A673 (cell line): ENCODE measurements around the gene MOV10. TPM values are rescaled to one million over a fixed set of nuclear protein-coding genes. Genes with fewer than 3 reads are reported as not detected.

ENCODE experiments used
- BruUV-seq: library from RNA; stranded (reverse); fragments of 400-500 nt; replicated peaks from 2 replicates; lab custom pipeline; 2021; lab: Mats Ljungman, UMichigan
- CTCF ChIA-PET: fragments of 300-600 bp; sonication (Branson Sonifier 250); formaldehyde crosslinking; loops from one replicate; lab custom pipeline; 2022; ENCODE audit warnings: antibody characterized with exemption; lab: Charles Lee
- POLR2A ChIA-PET: fragments of 300-600 bp; sonication (Branson Sonifier 250); formaldehyde crosslinking; loops from one replicate; lab custom pipeline; 2022; ENCODE audit warnings: antibody characterized with exemption; ENCODE audit not compliant: low non-redundant PET; lab: Charles Lee
- DNase-seq: peaks from one replicate; pipeline ENCODE4 v3.0.0-alpha.2; 2015; ENCODE audit warnings: low spot score
- H3K27ac ChIP-seq: fragments of 200-600 bp; sonication (generic); 2 replicates; pipeline ENCODE4 v1.5.1; 2016; ENCODE audit warnings: mixed run types, low read depth, mild to moderate bottlenecking, mixed read lengths, antibody characterized with exemption, low read length; ENCODE audit not compliant: poor library complexity, severe bottlenecking
- H3K27me3 ChIP-seq: fragments of 200-600 bp; sonication (generic); replicated peaks from 2 replicates; pipeline ENCODE4 v1.6.1; 2017; ENCODE audit warnings: mixed run types, low read depth, mild to moderate bottlenecking, mixed read lengths, antibody characterized with exemption, low read length; ENCODE audit not compliant: insufficient read depth, poor library complexity
- H3K36me3 ChIP-seq: fragments of 200-600 bp; sonication (generic); 2 replicates; pipeline ENCODE4 v1.6.1; 2016; ENCODE audit warnings: mixed run types, mild to moderate bottlenecking, mixed read lengths, antibody characterized with exemption, low read length; ENCODE audit not compliant: insufficient read depth, poor library complexity, severe bottlenecking
- H3K4me1 ChIP-seq: fragments of 200-600 bp; sonication (generic); 2 replicates; pipeline ENCODE4 v1.6.1; 2017; ENCODE audit warnings: mixed run types, mild to moderate bottlenecking, mixed read lengths, antibody characterized with exemption, low read length; ENCODE audit not compliant: insufficient read depth, poor library complexity, severe bottlenecking
- H3K4me3 ChIP-seq: fragments of 200-600 bp; sonication (generic); 2 replicates; pipeline ENCODE4 v1.5.1; 2016; ENCODE audit warnings: low read depth, mixed run types, mild to moderate bottlenecking, mixed read lengths, low read length; ENCODE audit not compliant: poor library complexity, severe bottlenecking
- H3K9me3 ChIP-seq: fragments of 200-600 bp; sonication (generic); 2 replicates; pipeline ENCODE4 v1.6.1; 2016; ENCODE audit warnings: mixed run types, low read depth, mild to moderate bottlenecking, mixed read lengths, antibody characterized with exemption, low read length; ENCODE audit not compliant: poor library complexity, severe bottlenecking
- EZH2 ChIP-seq: fragments of 200-600 bp; sonication (generic); IDR thresholded peaks from 2 replicates; pipeline ENCODE4 v1.6.1; 2017; ENCODE audit warnings: borderline replicate concordance, low read depth, mild to moderate bottlenecking, mixed read lengths, antibody characterized with exemption, low read length; ENCODE audit not compliant: poor library complexity, severe bottlenecking
- intact Hi-C: fragments of 100-400 bp; cut with micrococcal nuclease; formaldehyde crosslinking; loops from one replicate; pipeline ENCODE4 v1.10.0; 2022; ENCODE audit not compliant: unreplicated experiment
- total RNA-seq: library from RNA; stranded (reverse); gene quantifications from 2 replicates; pipeline ENCODE4 v1.2.3, GENCODE V29; 2021
- TF ChIP-seq, protein P1 (sequence below): fragments of 300-800, 200-600 bp; sonication (generic); conservative IDR thresholded peaks from 2 replicates; pipeline ENCODE4 v1.5.1; 2017; ENCODE audit warnings: low read depth, mild to moderate bottlenecking, antibody characterized with exemption, low read length, moderate library complexity, mixed read lengths

Gene MOV10
- total RNA-seq, 1 experiment from 2014 or later: 87.1 TPM

DNA sequence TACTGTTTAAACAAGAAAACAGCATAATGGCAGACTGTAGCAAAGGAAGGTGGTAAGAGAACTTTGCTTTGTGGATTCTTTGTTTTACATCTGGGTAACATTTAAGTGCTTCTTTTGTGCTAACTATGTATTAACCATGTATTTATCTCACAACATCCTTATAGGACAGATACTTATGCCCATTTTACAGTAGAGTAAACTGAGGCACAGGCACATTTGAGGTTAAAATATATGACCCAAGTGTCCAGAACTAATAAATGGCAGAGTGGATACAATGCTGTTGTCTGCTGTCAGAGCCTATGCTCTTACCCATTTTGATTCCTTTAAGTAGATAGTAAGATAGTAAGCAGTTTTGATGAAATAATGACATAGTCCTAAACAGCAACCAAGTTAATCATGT is 47.6 kb upstream of the MOV10 start:
- Histone ChIP-seq H3K27ac (no peak overlapping the region), H3K9me3 (no peaks in the 10 kb centered on the region), H3K4me1 (peaks cover 17% of the 10 kb centered on the region), H3K4me3 (no peak overlapping the region), H3K36me3 (no peaks in the 10 kb centered on the region), H3K27me3 (no peaks in the 10 kb centered on the region)
- ChIA-PET CTCF (no interaction called here), POLR2A (no interaction called here)
- BruUV-seq: no TSS peak
- DNase-seq: no peak
- intact Hi-C loops: loop anchor here (10.0 kb wide), 1 partner anchor 48 kb away; the partner anchor contains the start of gene MOV10
- TF ChIP-seq, protein P1, sequence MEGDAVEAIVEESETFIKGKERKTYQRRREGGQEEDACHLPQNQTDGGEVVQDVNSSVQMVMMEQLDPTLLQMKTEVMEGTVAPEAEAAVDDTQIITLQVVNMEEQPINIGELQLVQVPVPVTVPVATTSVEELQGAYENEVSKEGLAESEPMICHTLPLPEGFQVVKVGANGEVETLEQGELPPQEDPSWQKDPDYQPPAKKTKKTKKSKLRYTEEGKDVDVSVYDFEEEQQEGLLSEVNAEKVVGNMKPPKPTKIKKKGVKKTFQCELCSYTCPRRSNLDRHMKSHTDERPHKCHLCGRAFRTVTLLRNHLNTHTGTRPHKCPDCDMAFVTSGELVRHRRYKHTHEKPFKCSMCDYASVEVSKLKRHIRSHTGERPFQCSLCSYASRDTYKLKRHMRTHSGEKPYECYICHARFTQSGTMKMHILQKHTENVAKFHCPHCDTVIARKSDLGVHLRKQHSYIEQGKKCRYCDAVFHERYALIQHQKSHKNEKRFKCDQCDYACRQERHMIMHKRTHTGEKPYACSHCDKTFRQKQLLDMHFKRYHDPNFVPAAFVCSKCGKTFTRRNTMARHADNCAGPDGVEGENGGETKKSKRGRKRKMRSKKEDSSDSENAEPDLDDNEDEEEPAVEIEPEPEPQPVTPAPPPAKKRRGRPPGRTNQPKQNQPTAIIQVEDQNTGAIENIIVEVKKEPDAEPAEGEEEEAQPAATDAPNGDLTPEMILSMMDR: no peak
- TF ChIP-seq EZH2: no peak

DNA sequence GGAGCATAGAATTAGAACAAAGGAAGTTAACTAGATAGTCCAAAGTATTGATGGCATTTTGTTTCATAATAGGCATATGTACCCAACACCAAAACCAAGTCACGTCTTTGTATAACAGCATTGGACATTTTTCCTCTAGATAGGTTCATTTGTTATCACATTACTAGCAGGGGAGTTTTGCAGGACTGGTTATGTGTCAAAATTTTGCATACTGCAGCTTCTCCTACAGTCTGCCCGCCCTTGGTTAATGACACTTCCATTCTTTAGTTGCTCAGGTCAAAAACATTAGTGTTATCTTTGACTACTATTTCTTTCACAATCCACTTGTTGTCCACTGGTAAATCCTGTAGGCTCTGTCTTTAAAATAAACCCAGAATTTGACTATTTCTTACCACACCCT is 45.9 kb upstream of the MOV10 start:
- TF ChIP-seq, protein P1: no peak
- no peak for TF ChIP-seq EZH2
- no TSS peak for BruUV-seq
- H3K27ac ChIP-seq: no peak overlapping the region
- intact Hi-C loops: loop anchor here (10.0 kb wide), 1 partner anchor 46 kb away; the partner anchor contains the start of gene MOV10
- POLR2A ChIA-PET: no interaction called here
- no peak overlapping the region for H3K4me3 ChIP-seq
- DNase-seq: no peak
- CTCF ChIA-PET: no interaction called here
- H3K36me3 ChIP-seq: no peaks in the 10 kb centered on the region
- peaks cover 12% of the 10 kb centered on the region for H3K4me1 ChIP-seq
- no peaks in the 10 kb centered on the region for H3K27me3 ChIP-seq
- no peaks in the 10 kb centered on the region for H3K9me3 ChIP-seq

DNA sequence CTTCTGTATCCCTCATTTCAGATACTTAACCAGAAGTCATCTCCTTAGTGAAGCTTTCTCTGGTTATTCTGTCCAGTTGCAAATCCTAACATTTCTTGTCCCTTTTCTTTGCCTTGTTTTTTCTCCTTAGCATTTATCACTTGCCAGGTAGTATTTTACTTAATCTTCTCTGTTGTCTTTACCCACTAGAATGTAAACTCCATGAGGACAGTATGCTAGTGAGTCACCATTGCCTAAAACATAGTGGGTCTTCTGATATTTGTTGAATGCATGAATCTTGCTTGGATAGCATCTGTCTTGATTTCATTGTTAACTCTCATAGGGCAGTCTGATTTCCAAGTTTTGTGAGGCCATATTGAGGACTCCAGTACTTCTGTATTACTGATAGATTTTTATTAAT is 45.2 kb upstream of the MOV10 start:
- no peaks in the 10 kb centered on the region for H3K36me3 ChIP-seq
- TF ChIP-seq, protein P1: no peak
- no peak for TF ChIP-seq EZH2
- no peaks in the 10 kb centered on the region for H3K27me3 ChIP-seq
- H3K4me3 ChIP-seq: no peak overlapping the region
- no TSS peak for BruUV-seq
- H3K27ac ChIP-seq: no peak overlapping the region
- CTCF ChIA-PET: no interaction called here
- POLR2A ChIA-PET: no interaction called here
- H3K4me1 ChIP-seq: peaks cover 12% of the 10 kb centered on the region
- H3K9me3 ChIP-seq: no peaks in the 10 kb centered on the region
- intact Hi-C loops: loop anchor here (10.0 kb wide), 1 partner anchor 46 kb away; the partner anchor contains the start of gene MOV10
- no peak for DNase-seq
